Lower leg skin (tissue), 4 donors: ENCODE data around the gene ANAPC2. TPM values are rescaled to one million over a fixed set of nuclear protein-coding genes. Genes with fewer than 3 reads are reported as not detected.

Source experiments
- DNase-seq, 2 donors: peaks; one replicate each; pipeline ENCODE4 v3.0.0-alpha.2; 2019; ENCODE audit warnings: low spot score in 2 of 2
- H3K4me3 ChIP-seq: fragments of 200-600 bp; sonication (generic); 2 replicates; pipeline ENCODE4 v1.5.1; 2017; ENCODE audit warnings: mild to moderate bottlenecking, low read depth; ENCODE audit not compliant: poor library complexity, severe bottlenecking
- CTCF ChIP-seq, 3 donors: fragments of 450-650 bp; IDR thresholded peaks; one replicate each; pipeline ENCODE4 v1.5.1; 2016; ENCODE audit warnings: antibody characterized with exemption in 3 of 3, mild to moderate bottlenecking in 3 of 3, moderate library complexity in 2 of 3
- POLR2A ChIP-seq, 2 donors: fragments of 450-650 bp; IDR thresholded peaks; one replicate each; pipeline ENCODE4 v1.6.1; 2016 to 2017; ENCODE audit warnings: antibody characterized with exemption in 2 of 2, mild to moderate bottlenecking in 1 of 2, moderate library complexity in 1 of 2
- WGBS, 2 donors: methylation state at CpG; one replicate each; pipeline ENCODE4 v1.1.5; 2018; 5-methylcytosine and 5-hydroxymethylcytosine counted together
- intact Hi-C: fragments of 100-400 bp; cut with DNase I; formaldehyde crosslinking; loops from one replicate; pipeline ENCODE4 v1.15.0; 2023; ENCODE audit warnings: low total_unique reads
- total RNA-seq, 4 donors: library from RNA; depleted of rRNA; stranded (reverse); fragments of >200 nt; gene quantifications; one replicate each; pipeline ENCODE4 v1.1.0, GENCODE V29; 2016

The ANAPC2 gene
- total RNA-seq, 4 donors from 2014 or later = 26.2 to 69.3 (median 30.5) TPM

DNA sequence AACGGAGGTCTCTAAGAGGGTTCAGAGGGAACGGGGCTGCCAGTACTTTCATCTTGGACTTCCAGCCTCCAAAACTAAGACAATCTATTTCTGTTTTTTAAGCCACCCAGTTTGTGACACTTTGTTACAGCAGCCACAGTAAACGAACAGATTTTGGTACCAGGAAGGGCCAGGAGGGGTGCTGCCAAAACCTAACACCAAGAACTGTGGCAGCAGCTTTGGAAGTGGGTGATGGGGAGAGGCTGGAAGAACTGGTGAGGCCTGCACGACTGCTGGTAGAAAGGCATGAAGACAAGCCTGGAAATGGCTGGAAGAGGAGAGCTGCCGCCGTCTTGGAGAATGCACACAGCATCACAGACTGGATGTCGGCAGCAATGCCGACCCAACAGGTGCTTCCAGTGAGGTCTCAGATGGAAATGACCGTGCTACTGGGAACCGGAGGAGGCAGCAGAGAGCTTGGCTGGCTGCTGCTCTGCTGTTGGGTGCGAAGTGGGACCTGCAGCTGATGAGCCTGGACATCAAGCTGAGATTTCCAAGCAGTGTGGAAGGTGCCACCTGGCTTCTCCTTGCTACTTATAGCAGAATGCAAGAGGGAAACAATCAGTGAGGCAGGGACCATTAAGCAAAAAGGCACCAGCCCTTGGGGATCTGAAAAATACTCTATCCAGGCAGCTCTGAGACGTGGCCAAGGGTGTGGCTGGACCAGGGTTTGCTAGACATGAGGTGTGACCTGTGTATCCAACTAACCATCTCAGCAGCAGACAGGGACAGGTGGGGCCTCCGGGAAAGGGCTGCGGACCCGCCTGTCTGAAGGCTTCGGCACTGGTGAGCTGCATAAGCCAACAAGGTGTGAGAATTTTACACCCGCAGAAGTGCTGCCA lies 11.8 kb downstream of the ANAPC2 start:
- WGBS, 2 donors = 35 to 46% methylated on average over 17 of the region's 17 CpGs
- TF ChIP-seq POLR2A (IDR thresholded peaks at IDR 0.05) (no peak), CTCF (IDR thresholded peaks at IDR 0.05) (peak in 1 of 3 donors; percentile 29)
- no peak overlapping the region for H3K4me3 ChIP-seq
- intact Hi-C loops = no loop called here
- no peak for DNase-seq

DNA sequence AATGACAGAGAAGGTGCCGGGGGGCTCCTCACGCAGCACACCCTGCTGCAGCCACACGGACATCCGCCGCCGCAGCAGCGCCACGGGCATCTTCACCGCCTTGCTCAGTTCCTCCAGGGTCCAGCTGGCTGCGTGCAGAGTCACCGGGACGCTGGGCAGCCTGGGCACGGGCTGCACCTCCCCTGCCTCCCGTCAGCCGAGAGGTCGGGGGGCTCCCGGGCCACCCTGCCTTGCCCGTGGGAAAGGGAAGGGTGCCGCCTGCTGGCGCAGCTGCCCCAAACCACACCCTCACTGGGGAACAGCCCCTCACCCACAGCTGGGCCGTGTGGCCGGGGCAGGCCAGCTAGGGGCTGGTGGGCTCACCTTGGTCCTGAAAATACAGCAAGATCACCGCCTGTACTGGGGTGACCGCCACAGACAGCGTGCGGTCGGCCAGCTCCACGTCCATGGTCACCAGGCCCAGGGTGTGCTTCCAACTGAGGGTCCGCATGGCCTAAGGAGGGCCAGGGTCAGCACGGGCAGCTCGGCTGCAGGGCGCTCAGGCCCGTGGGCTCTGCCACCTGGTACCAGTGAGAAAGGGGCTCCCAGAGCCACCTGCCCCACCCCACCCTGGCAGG lies 12.9 kb downstream of the ANAPC2 start:
- TF ChIP-seq CTCF (IDR thresholded peaks at IDR 0.05) = no peak
- TF ChIP-seq POLR2A (IDR thresholded peaks at IDR 0.05) = no peak
- WGBS, 2 donors = 26 to 34% methylated on average over 7 to 19 of the region's 33 CpGs
- H3K4me3 ChIP-seq = no peak overlapping the region
- intact Hi-C loops = loop anchor here (2.0 kb wide), 1 partner anchor 55 kb away; the partner anchor contains the start of gene SLC34A3
- no peak for DNase-seq

DNA sequence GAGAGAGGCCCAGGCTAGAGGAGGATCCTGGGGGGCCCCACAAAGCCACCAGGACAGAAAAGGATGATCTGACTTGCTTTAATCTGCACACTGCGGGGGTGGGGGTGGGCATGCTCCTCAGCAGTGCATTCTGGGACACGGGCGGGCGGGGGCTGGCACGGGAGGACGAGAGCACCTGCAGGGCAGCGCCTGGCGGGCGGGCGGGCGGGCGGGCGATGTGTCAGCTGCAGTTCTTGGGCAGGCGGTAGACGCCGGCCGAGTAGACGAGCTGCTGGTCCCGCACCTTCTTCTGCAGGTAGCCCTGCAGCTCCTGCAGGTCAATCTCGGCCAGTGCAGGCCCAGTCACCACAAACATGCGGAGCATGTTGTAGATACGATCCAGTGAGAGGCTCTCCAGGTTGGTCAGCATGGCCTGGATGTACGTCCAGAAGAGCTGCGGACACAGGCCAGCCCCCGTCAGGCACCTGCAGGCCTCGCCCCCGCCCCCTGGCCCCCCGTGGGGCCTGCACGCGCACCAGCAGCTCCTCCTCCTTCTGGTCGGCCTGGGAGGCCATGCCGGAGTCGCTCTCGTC lies 13.6 kb downstream of the ANAPC2 start:
- TF ChIP-seq POLR2A (IDR thresholded peaks at IDR 0.05) (no peak), CTCF (IDR thresholded peaks at IDR 0.05) (no peak)
- no peak overlapping the region for H3K4me3 ChIP-seq
- WGBS, 2 donors = 23 to 31% methylated on average over 13 to 29 of the region's 34 CpGs
- intact Hi-C loops = loop anchor here (2.0 kb wide), 1 partner anchor 56 kb away; the partner anchor contains the start of gene SLC34A3
- no peak for DNase-seq

DNA sequence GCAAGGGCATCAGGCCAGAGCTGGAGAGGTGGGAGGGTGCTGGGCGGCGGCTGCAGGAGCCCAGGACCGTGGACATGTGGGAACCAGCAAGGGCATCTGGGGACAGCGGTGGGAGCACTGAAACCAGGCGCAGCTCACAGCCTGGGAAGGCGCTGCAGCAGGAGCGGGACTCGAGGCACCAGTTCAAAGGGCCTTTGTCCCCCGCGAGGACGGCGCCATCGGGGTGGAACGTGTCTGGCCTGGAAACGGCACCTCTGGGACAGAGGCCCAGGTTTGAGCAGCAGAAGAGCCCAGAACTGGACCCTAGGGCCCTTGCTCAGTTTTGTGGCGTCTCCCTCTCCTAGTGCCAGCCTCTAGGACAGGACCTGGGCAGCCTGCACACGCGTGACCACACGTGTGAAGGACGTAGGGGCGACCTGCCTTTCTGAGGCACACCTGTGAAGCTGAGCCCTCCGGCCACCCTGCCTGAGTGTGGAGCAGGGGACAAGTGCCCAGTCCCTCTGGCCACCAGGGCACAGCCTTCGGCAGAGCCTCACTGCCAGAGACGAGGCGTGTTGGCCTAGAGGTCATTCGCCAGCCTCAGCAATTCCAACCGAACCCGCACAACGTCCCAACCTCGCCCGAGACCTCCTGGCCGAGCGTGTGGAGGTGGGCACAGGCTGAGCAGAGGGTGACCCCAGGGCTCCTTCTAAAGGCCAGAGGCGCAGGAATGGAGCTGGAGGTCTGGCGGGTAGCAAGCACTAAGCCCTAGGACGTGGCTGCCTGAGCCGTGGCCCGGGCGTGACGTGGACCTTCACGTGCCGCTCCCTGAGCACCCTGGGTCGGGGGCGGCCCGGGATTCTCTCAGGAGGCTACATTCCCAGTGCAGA lies 14.3 kb downstream of the ANAPC2 start:
- H3K4me3 ChIP-seq = no peak overlapping the region
- no peak for TF ChIP-seq POLR2A (IDR thresholded peaks at IDR 0.05)
- TF ChIP-seq CTCF (IDR thresholded peaks at IDR 0.05) = no peak
- 65% methylated on average over 31 to 37 of the region's 45 CpGs for WGBS, 2 donors
- no peak for DNase-seq
- intact Hi-C loops = loop anchor here (2.0 kb wide), 1 partner anchor 57 kb away; the partner anchor contains the start of gene SLC34A3
